HG02623 (cell line): ENCODE measurements around the gene KRT76.
"Not testable (repeated sequence)": the region's sequence is repeated elsewhere in the genome, so short reads cannot be mapped to it uniquely, and the experiment has no call there.

Experiments
- ATAC-seq: cut with Tn5 transposase; IDR thresholded peaks from one replicate; pipeline ENCODE4 v1.9.1; 2021; ENCODE audit warnings: moderate library complexity; ENCODE audit not compliant: unreplicated experiment

Gene KRT76

GRCh38 chr12:52763036-52763659, 14.0 kb downstream of the KRT76 start:
- no peak for ATAC-seq

- ATAC-seq, result no peak
Observed at GRCh38 chr12:52761802-52762201, 15.3 kb downstream of the KRT76 start.

GRCh38 chr12:52761218-52761617, 15.9 kb downstream of the KRT76 start:
- ATAC-seq, result not testable (repeated sequence)

GRCh38 chr12:52760623-52761022, 16.5 kb downstream of the KRT76 start:
- no peak for ATAC-seq

GRCh38 chr12:52759695-52760094, 17.4 kb downstream of the KRT76 start:
- no peak for ATAC-seq

GRCh38 chr12:52759218-52759617, 17.9 kb downstream of the KRT76 start:
- ATAC-seq, result no peak

- ATAC-seq, result no peak
Observed at GRCh38 chr12:52757449-52758176, 19.5 kb downstream of the KRT76 start.

GRCh38 chr12:52756281-52756960, 20.7 kb downstream of the KRT76 start:
- ATAC-seq, result no peak

- ATAC-seq, result no peak
Observed at GRCh38 chr12:52755533-52755932, 21.6 kb downstream of the KRT76 start.

- no peak for ATAC-seq
Observed at GRCh38 chr12:52754135-52754534, 23.0 kb downstream of the KRT76 start.

- no peak for ATAC-seq
Observed at GRCh38 chr12:52753283-52753682, 23.9 kb downstream of the KRT76 start.

GRCh38 chr12:52752516-52752915, 24.6 kb downstream of the KRT76 start:
- ATAC-seq, result no peak

GRCh38 chr12:52751795-52752194, 25.4 kb downstream of the KRT76 start:
- no peak for ATAC-seq

- not testable (repeated sequence) for ATAC-seq
Observed at GRCh38 chr12:52750532-52750931, 26.6 kb downstream of the KRT76 start.

GRCh38 chr12:52749827-52750226, 27.3 kb downstream of the KRT76 start:
- no peak for ATAC-seq

GRCh38 chr12:52748578-52748977, 28.6 kb downstream of the KRT76 start:
- ATAC-seq, result no peak

GRCh38 chr12:52745554-52745953, 31.6 kb downstream of the KRT76 start:
- no peak for ATAC-seq

- no peak for ATAC-seq
Observed at GRCh38 chr12:52744493-52745156, 32.5 kb downstream of the KRT76 start.

- ATAC-seq, result no peak
Observed at GRCh38 chr12:52742822-52743457, 34.2 kb downstream of the KRT76 start.

- ATAC-seq, result no peak
Observed at GRCh38 chr12:52742196-52742580, 35.0 kb downstream of the KRT76 start.
